SK-N-SH (cell line): ENCODE results near the gene CLCA4. TPM values are rescaled to one million over a fixed set of nuclear protein-coding genes. Genes with fewer than 3 reads are reported as not detected.
"Not testable (repeated sequence)": the region's sequence is repeated elsewhere in the genome, so short reads cannot be mapped to it uniquely, and the experiment has no call there.

Experiments used
- CTCF ChIA-PET: fragments of 300-600, 350-600 bp; formaldehyde crosslinking; extraction: SDS; loops from one replicate; lab custom pipeline; 2021; lab: Yijun Ruan, JAX
- POLR2A ChIA-PET: fragments of 350-600 bp; sonication (Branson Sonifier 250); formaldehyde crosslinking; extraction: SDS; loops from one replicate; lab custom pipeline; 2020; ENCODE audit warnings: antibody characterized with exemption, inconsistent platforms; lab: Yijun Ruan, JAX
- DNase-seq: peaks from one replicate; pipeline ENCODE4 v3.0.0; 2012
- H2AFZ ChIP-seq: fragments of 200-600 bp; sonication (generic); 2 replicates; pipeline ENCODE4 v1.8.1; 2016; ENCODE audit warnings: antibody characterized with exemption, mild to moderate bottlenecking, low read depth
- H3F3A ChIP-seq: fragments of 200-600 bp; sonication (generic); replicated peaks from 2 replicates; pipeline ENCODE3; 2016; ENCODE audit warnings: antibody characterized with exemption, mild to moderate bottlenecking; ENCODE audit not compliant: insufficient read depth
- H3K27ac ChIP-seq, 2 experiments: fragments of 200-500 bp in 1 of 2; fragments of 200-600 bp in 1 of 2; sonication (Bioruptor generic) in 1 of 2; sonication (generic), shearing (Covaris generic) in 1 of 2; 2 replicates each; pipeline versions ENCODE4 v1.5.1 to v1.6.1; 2014 to 2016; ENCODE audit warnings: low read depth in 2 of 2, inconsistent platforms in 1 of 2, low read length in 1 of 2, mild to moderate bottlenecking in 1 of 2, mixed read lengths in 1 of 2
- H3K27me3 ChIP-seq: fragments of 200-600 bp; sonication (generic), shearing (Covaris generic); 2 replicates; pipeline ENCODE4 v1.6.1; 2016; ENCODE audit warnings: mixed run types; ENCODE audit not compliant: insufficient read depth
- H3K36me3 ChIP-seq, 2 experiments: fragments of 200-500 bp in 1 of 2; fragments of 200-600 bp in 1 of 2; sonication (Bioruptor generic) in 1 of 2; sonication (generic) in 1 of 2; replicated peaks in 1 of 2; 2 replicates each; pipeline versions ENCODE3 to v1.5.1; 2014 to 2016; ENCODE audit warnings: low read length in 1 of 2, mild to moderate bottlenecking in 1 of 2; ENCODE audit not compliant: insufficient read depth in 2 of 2, control insufficient read depth in 1 of 2
- H3K4me1 ChIP-seq, 2 experiments: fragments of 200-500 bp in 1 of 2; fragments of 200-600 bp in 1 of 2; sonication (Bioruptor generic) in 1 of 2; sonication (generic), shearing (Covaris generic) in 1 of 2; 2 replicates each; pipeline versions ENCODE4 v1.5.1 to v1.6.1; 2014 to 2016; ENCODE audit warnings: low read depth in 1 of 2, low read length in 1 of 2, mixed run types in 1 of 2; ENCODE audit not compliant: insufficient read depth in 2 of 2, control insufficient read depth in 1 of 2
- H3K4me2 ChIP-seq: fragments of 200-600 bp; sonication (generic), shearing (Covaris generic); 2 replicates; pipeline ENCODE4 v1.6.1; 2017; ENCODE audit warnings: mixed run types
- H3K4me3 ChIP-seq, 2 experiments: fragments of 200-500 bp in 1 of 2; fragments of 200-600 bp in 1 of 2; sonication (Bioruptor generic) in 1 of 2; sonication (generic), shearing (Covaris generic) in 1 of 2; 2 replicates each; pipeline versions ENCODE4 v1.5.1 to v1.8.1; 2014 to 2016; ENCODE audit warnings: low read depth in 2 of 2, inconsistent platforms in 1 of 2, low read length in 1 of 2, mild to moderate bottlenecking in 1 of 2, mixed read lengths in 1 of 2, moderate library complexity in 1 of 2
- H3K79me2 ChIP-seq: fragments of 200-600 bp; sonication (generic); 2 replicates; pipeline ENCODE4 v1.8.1; 2017; ENCODE audit warnings: mild to moderate bottlenecking; ENCODE audit not compliant: insufficient read depth
- H3K9ac ChIP-seq: fragments of 200-600 bp; sonication (generic); 2 replicates; pipeline ENCODE4 v1.6.1; 2017; ENCODE audit warnings: mixed run types
- H3K9me2 ChIP-seq: fragments of 200-600 bp; sonication (generic); 2 replicates; pipeline ENCODE4 v1.6.1; 2017; ENCODE audit warnings: mixed run types
- H3K9me3 ChIP-seq: fragments of 200-600 bp; sonication (generic); 2 replicates; pipeline ENCODE4 v1.6.1; 2017; ENCODE audit warnings: mixed run types, mild to moderate bottlenecking, moderate library complexity
- H4K20me1 ChIP-seq: fragments of 200-600 bp; sonication (generic); 2 replicates; pipeline ENCODE4 v1.6.1; 2017; ENCODE audit warnings: mild to moderate bottlenecking, mixed run types; ENCODE audit not compliant: insufficient read depth
- ELF1 ChIP-seq: IDR thresholded peaks from 2 replicates; pipeline ENCODE4 v1.4.0; 2012
- EP300 ChIP-seq, 2 experiments: IDR thresholded peaks; 2 replicates each; pipeline versions ENCODE4 v1.4.0 to v1.6.1; 2012; ENCODE audit warnings: borderline replicate concordance in 1 of 2, low read depth in 1 of 2, low read length in 1 of 2
- EZH2phosphoT487 ChIP-seq: fragments of 200-600 bp; sonication (generic); IDR thresholded peaks from 2 replicates; pipeline ENCODE4 v1.6.1; 2017; ENCODE audit warnings: low read depth, mixed run types, mild to moderate bottlenecking, antibody characterized with exemption, moderate library complexity, borderline replicate concordance
- GATA2 ChIP-seq: sonication (generic); formaldehyde crosslinking; IDR thresholded peaks from 2 replicates; pipeline ENCODE4 v1.5.0; 2020; ENCODE audit warnings: mild to moderate bottlenecking, missing genetic modification reagents
- MXI1 ChIP-seq: IDR thresholded peaks from 2 replicates; pipeline ENCODE4 v1.6.1; 2012; ENCODE audit warnings: mild to moderate bottlenecking, low read depth, low read length, improper control_type of control experiment
- NFIC ChIP-seq: IDR thresholded peaks from 2 replicates; pipeline ENCODE4 v1.4.0; 2012; ENCODE audit warnings: borderline replicate concordance
- NRF1 ChIP-seq: IDR thresholded peaks from 2 replicates; pipeline ENCODE4 v1.6.1; 2012; ENCODE audit warnings: low read depth, mild to moderate bottlenecking, low read length
- POLR2AphosphoS5 ChIP-seq: IDR thresholded peaks from 2 replicates; pipeline ENCODE4 v1.6.1; 2012; ENCODE audit warnings: low read depth, low read length
- RCOR1 ChIP-seq: fragments of 150-350 bp; IDR thresholded peaks from 2 replicates; pipeline ENCODE4 v1.6.1; 2017; ENCODE audit warnings: antibody characterized with exemption, low read length
- RXRA ChIP-seq: IDR thresholded peaks from 2 replicates; pipeline ENCODE4 v1.4.0; 2012; ENCODE audit warnings: low read depth, mild to moderate bottlenecking, borderline replicate concordance
- SIN3A ChIP-seq: IDR thresholded peaks from 2 replicates; pipeline ENCODE4 v1.6.1; 2012; ENCODE audit warnings: low read depth, mild to moderate bottlenecking, low read length, moderate library complexity, borderline replicate concordance
- WGBS: methylation state at CpG from one replicate; pipeline ENCODE4 v1.1.6; 2017; ENCODE audit warnings: low lambda C conversion rate; 5-methylcytosine and 5-hydroxymethylcytosine counted together
- polyA plus RNA-seq, 3 experiments: library from polyadenylated mRNA; depleted of rRNA; stranded (reverse); fragments of >200 nt; gene quantifications; 2 replicates each; pipeline ENCODE4 v1.2.3, GENCODE V29; 2012
- TF ChIP-seq, protein P1 (sequence below): fragments of 150-350 bp; IDR thresholded peaks from 2 replicates; pipeline ENCODE4 v1.6.1; 2016; ENCODE audit warnings: mild to moderate bottlenecking, low read depth, low read length
- TF ChIP-seq, protein P2 (sequence below): IDR thresholded peaks from 2 replicates; pipeline ENCODE4 v1.4.0; 2012; ENCODE audit warnings: low read depth, borderline replicate concordance

CLCA4 gene
- polyA plus RNA-seq, 1 of the 3 experiments (the other 2 are of a cell fraction): not detected

- H3K79me2 ChIP-seq: no peaks in the 10 kb centered on the region
- no peak for TF ChIP-seq SIN3A
- TF ChIP-seq, all 33 proteins: peak for 0
- no peak overlapping the region for H3K4me2 ChIP-seq
- no peak overlapping the region for H2AFZ ChIP-seq
- H3K27me3 ChIP-seq: no peaks in the 10 kb centered on the region
- no peaks in the 10 kb centered on the region for H3K9me3 ChIP-seq
- no peaks in the 10 kb centered on the region for H4K20me1 ChIP-seq
- H3K9ac ChIP-seq: no peak overlapping the region
- no peak for DNase-seq
- H3K4me1 ChIP-seq: no peaks in the 10 kb centered on the region
- CTCF ChIA-PET: interaction anchor here (0.6 kb wide), 1 partner anchor 145 kb away, joined by 3 read pairs; no protein-coding TSS in a partner anchor
- H3F3A ChIP-seq: no peaks in the 10 kb centered on the region
- no peaks in the 10 kb centered on the region for H3K36me3 ChIP-seq
- H3K9me2 ChIP-seq: no peaks in the 10 kb centered on the region
- no peak overlapping the region for H3K27ac ChIP-seq
- POLR2A ChIA-PET: no interaction called here
- no peak overlapping the region for H3K4me3 ChIP-seq
- WGBS: 9% methylated on average over 3 of the region's 3 CpGs
Observed at GRCh38 chr1:86596741-86597290, 49.9 kb downstream of the CLCA4 start.

GRCh38 chr1:86606080-86606479 is 59.2 kb downstream of the CLCA4 start:
- H4K20me1 ChIP-seq, H3K9me2 ChIP-seq, H3K79me2 ChIP-seq, H3K27ac ChIP-seq, H3K4me3 ChIP-seq, POLR2A ChIA-PET, H3K9me3 ChIP-seq, H3K4me2 ChIP-seq, CTCF ChIA-PET, H3K4me1 ChIP-seq, DNase-seq, H3F3A ChIP-seq, H2AFZ ChIP-seq, H3K36me3 ChIP-seq, H3K9ac ChIP-seq, H3K27me3 ChIP-seq: not testable (repeated sequence)
- whole genome bisulfite sequencing: 15% methylated on average over 2 of the region's 2 CpGs

DNA sequence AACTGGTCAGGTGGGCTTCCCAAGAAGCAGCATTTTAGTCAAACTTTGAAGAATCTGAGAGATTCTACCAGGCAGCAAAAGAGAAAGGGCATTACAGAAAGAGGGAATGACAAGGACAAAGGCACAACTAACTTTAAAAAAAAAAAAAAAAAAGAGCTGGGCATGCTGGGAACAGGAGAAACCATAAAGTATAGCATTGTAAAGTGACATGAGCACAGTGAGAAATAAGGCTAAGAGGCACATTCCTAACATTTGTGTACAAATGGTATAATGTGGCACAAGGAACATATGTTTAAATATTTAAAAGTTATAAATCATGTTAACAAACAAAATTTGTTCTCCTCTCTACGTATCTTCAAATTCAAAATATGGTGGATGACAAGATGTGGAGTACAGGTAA is 69.6 kb downstream of the CLCA4 start:
- TF ChIP-seq GATA2 (CRISPR knock-in tag) (no peak), RXRA (no peak), MXI1 (no peak), ELF1 (no peak)
- H3K4me1 ChIP-seq: no peaks in the 10 kb centered on the region
- DNase-seq: no peak
- H3K4me3 ChIP-seq: no peak overlapping the region
- H3K27ac ChIP-seq: no peak overlapping the region
- no peaks in the 10 kb centered on the region for H3K9me2 ChIP-seq
- no peaks in the 10 kb centered on the region for H4K20me1 ChIP-seq
- ChIA-PET CTCF (no interaction called here), POLR2A (no interaction called here)
- H3K9me3 ChIP-seq: no peaks in the 10 kb centered on the region
- H3K27me3 ChIP-seq: no peaks in the 10 kb centered on the region
- 7% methylated on average over 1 of the region's 1 CpG for WGBS
- no peaks in the 10 kb centered on the region for H3K79me2 ChIP-seq
- no peak overlapping the region for H3K9ac ChIP-seq
- no peaks in the 10 kb centered on the region for H3K36me3 ChIP-seq
- H3K4me2 ChIP-seq: no peak overlapping the region
- no peak overlapping the region for H2AFZ ChIP-seq
- H3F3A ChIP-seq: no peaks in the 10 kb centered on the region

- no peaks in the 10 kb centered on the region for H3K9me3 ChIP-seq
- POLR2A ChIA-PET: no interaction called here
Observed at GRCh38 chr1:86616871-86617270, 70.0 kb downstream of the CLCA4 start.

More at GRCh38 chr1:86616871-86617270, 70.0 kb downstream of the CLCA4 start:
- H3K36me3 ChIP-seq: no peaks in the 10 kb centered on the region
- no peaks in the 10 kb centered on the region for H3K79me2 ChIP-seq
- no peaks in the 10 kb centered on the region for H3K27me3 ChIP-seq
- H3F3A ChIP-seq: no peaks in the 10 kb centered on the region
- H3K4me3 ChIP-seq: no peak overlapping the region
- H4K20me1 ChIP-seq: no peaks in the 10 kb centered on the region
- WGBS: 40% methylated on average over 1 of the region's 1 CpG
- H3K9ac ChIP-seq: no peak overlapping the region
- CTCF ChIA-PET: no interaction called here
- no peak for DNase-seq
- H2AFZ ChIP-seq: no peak overlapping the region
- H3K4me2 ChIP-seq: no peak overlapping the region
- no peaks in the 10 kb centered on the region for H3K9me2 ChIP-seq
- TF ChIP-seq RCOR1 (no peak), POLR2AphosphoS5 (no peak), EZH2phosphoT487 (no peak), NRF1 (no peak), NFIC (no peak), EP300 (IDR thresholded peaks at IDR 0.05; ENCODE audit: borderline replicate concordance in 1 of 2, low read depth in 1 of 2, low read length in 1 of 2) (no peak), MXI1 (no peak), ELF1 (no peak)
- TF ChIP-seq, protein P1, sequence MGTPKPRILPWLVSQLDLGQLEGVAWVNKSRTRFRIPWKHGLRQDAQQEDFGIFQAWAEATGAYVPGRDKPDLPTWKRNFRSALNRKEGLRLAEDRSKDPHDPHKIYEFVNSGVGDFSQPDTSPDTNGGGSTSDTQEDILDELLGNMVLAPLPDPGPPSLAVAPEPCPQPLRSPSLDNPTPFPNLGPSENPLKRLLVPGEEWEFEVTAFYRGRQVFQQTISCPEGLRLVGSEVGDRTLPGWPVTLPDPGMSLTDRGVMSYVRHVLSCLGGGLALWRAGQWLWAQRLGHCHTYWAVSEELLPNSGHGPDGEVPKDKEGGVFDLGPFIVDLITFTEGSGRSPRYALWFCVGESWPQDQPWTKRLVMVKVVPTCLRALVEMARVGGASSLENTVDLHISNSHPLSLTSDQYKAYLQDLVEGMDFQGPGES: no peak
- TF ChIP-seq, protein P2, sequence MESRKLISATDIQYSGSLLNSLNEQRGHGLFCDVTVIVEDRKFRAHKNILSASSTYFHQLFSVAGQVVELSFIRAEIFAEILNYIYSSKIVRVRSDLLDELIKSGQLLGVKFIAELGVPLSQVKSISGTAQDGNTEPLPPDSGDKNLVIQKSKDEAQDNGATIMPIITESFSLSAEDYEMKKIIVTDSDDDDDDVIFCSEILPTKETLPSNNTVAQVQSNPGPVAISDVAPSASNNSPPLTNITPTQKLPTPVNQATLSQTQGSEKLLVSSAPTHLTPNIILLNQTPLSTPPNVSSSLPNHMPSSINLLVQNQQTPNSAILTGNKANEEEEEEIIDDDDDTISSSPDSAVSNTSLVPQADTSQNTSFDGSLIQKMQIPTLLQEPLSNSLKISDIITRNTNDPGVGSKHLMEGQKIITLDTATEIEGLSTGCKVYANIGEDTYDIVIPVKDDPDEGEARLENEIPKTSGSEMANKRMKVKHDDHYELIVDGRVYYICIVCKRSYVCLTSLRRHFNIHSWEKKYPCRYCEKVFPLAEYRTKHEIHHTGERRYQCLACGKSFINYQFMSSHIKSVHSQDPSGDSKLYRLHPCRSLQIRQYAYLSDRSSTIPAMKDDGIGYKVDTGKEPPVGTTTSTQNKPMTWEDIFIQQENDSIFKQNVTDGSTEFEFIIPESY: no peak
- no peaks in the 10 kb centered on the region for H3K4me1 ChIP-seq
- no peak overlapping the region for H3K27ac ChIP-seq
